OCI-LY7 (cell line): Measurements from ENCODE around the gene SMAD5. TPM values are rescaled to one million over a fixed set of nuclear protein-coding genes. Genes with fewer than 3 reads are reported as not detected.

Experiments
- BruUV-seq: library from RNA; stranded (reverse); fragments of 400-500 nt; replicated peaks from 2 replicates; lab custom pipeline; 2021; lab: Mats Ljungman, UMichigan
- CTCF ChIA-PET: fragments of 300-600 bp; sonication (Branson Sonifier 250); formaldehyde crosslinking; loops from one replicate; lab custom pipeline; 2022; ENCODE audit warnings: antibody characterized with exemption; ENCODE audit not compliant: unreplicated experiment; lab: Charles Lee
- POLR2A ChIA-PET: fragments of 300-600 bp; sonication (Branson Sonifier 250); formaldehyde crosslinking; loops from one replicate; lab custom pipeline; 2022; ENCODE audit warnings: antibody characterized with exemption; lab: Charles Lee
- DNase-seq: peaks from one replicate; pipeline ENCODE4 v3.0.0-alpha.2; 2015; ENCODE audit warnings: low spot score
- H2AFZ ChIP-seq: fragments of 200-600 bp; sonication (generic), shearing (Covaris generic); 2 replicates; pipeline ENCODE4 v1.6.1; 2014; ENCODE audit warnings: mild to moderate bottlenecking, antibody characterized with exemption, low read length, moderate library complexity
- H3K27ac ChIP-seq: fragments of 200-600 bp; sonication (generic); 2 replicates; pipeline ENCODE4 v1.5.1; 2014; ENCODE audit warnings: mixed run types, low read depth, mild to moderate bottlenecking, moderate library complexity, low read length, inconsistent platforms; ENCODE audit not compliant: poor library complexity, severe bottlenecking
- H3K36me3 ChIP-seq: fragments of 200-600 bp; sonication (generic); 2 replicates; pipeline ENCODE4 v1.6.1; 2014; ENCODE audit warnings: mild to moderate bottlenecking, antibody characterized with exemption, low read length, moderate library complexity, mixed read lengths; ENCODE audit not compliant: insufficient read depth
- H3K4me1 ChIP-seq: fragments of 200-600 bp; sonication (generic); 2 replicates; pipeline ENCODE4 v1.5.1; 2014; ENCODE audit warnings: mild to moderate bottlenecking, low read length; ENCODE audit not compliant: insufficient read depth, poor library complexity, severe bottlenecking
- H3K4me2 ChIP-seq: fragments of 200-600 bp; sonication (generic); 2 replicates; pipeline ENCODE4 v1.6.1; 2014; ENCODE audit warnings: mild to moderate bottlenecking, low read length
- H3K4me3 ChIP-seq: fragments of 200-600 bp; sonication (generic); 2 replicates; pipeline ENCODE4 v1.5.1; 2014; ENCODE audit warnings: mild to moderate bottlenecking, low read depth, low read length; ENCODE audit not compliant: poor library complexity, severe bottlenecking
- H3K79me2 ChIP-seq: fragments of 200-600 bp; sonication (generic); 2 replicates; pipeline ENCODE4 v1.6.1; 2016; ENCODE audit warnings: low read depth, mild to moderate bottlenecking, low read length, moderate library complexity, mixed read lengths; ENCODE audit not compliant: insufficient read depth
- H3K9me2 ChIP-seq: fragments of 200-600 bp; sonication (generic); 2 replicates; pipeline ENCODE4 v1.6.1; 2016; ENCODE audit warnings: mild to moderate bottlenecking, low read length, mixed read lengths; ENCODE audit not compliant: insufficient read depth
- H3K9me3 ChIP-seq: fragments of 200-600 bp; sonication (generic); 2 replicates; pipeline ENCODE4 v1.6.1; 2014; ENCODE audit warnings: mild to moderate bottlenecking, mixed run types, low read length, mixed read lengths
- H4K20me1 ChIP-seq: fragments of 200-600 bp; sonication (generic); 2 replicates; pipeline ENCODE4 v1.6.1; 2014; ENCODE audit warnings: mild to moderate bottlenecking, antibody characterized with exemption, low read length, moderate library complexity, mixed read lengths; ENCODE audit not compliant: insufficient read depth
- CTCF ChIP-seq: fragments of 200-600 bp; sonication (generic); conservative IDR thresholded peaks from 2 replicates; pipeline ENCODE4 v1.5.1; 2014; ENCODE audit warnings: mild to moderate bottlenecking, antibody characterized with exemption, low read length, moderate library complexity, mixed read lengths
- EZH2phosphoT487 ChIP-seq: fragments of 200-600 bp; sonication (generic); IDR thresholded peaks from 2 replicates; pipeline ENCODE4 v1.6.1; 2018; ENCODE audit warnings: low read depth, borderline replicate concordance, mild to moderate bottlenecking, mixed run types, antibody characterized with exemption, low read length, moderate library complexity, mixed read lengths
- intact Hi-C: fragments of 100-400 bp; cut with micrococcal nuclease; formaldehyde crosslinking; loops from one replicate; pipeline ENCODE4 v1.10.0; 2022; ENCODE audit not compliant: unreplicated experiment
- total RNA-seq, 2 experiments: library from RNA; depleted of rRNA in 1 of 2; stranded (reverse); fragments of >200 nt in 1 of 2; shearing (Covaris generic) in 1 of 2; gene quantifications; 2 replicates each; pipeline ENCODE4 v1.2.3, GENCODE V29; 2014 to 2022

SMAD5 gene
- total RNA-seq, 2 experiments from 2014 or later: 32.9 to 94.5 TPM

GRCh38 chr5:136128481-136128880 is 4.2 kb upstream of the SMAD5 start:
- no peak for TF ChIP-seq CTCF
- no peak for TF ChIP-seq EZH2phosphoT487
- Histone ChIP-seq H3K36me3 (no peaks in the 10 kb centered on the region), H4K20me1 (no peaks in the 10 kb centered on the region), H2AFZ (no peak overlapping the region), H3K27ac (no peak overlapping the region), H3K79me2 (peaks cover 19% of the 10 kb centered on the region), H3K9me2 (no peaks in the 10 kb centered on the region), H3K4me2 (no peak overlapping the region), H3K4me3 (no peak overlapping the region), H3K9me3 (no peaks in the 10 kb centered on the region), H3K4me1 (peaks cover 12% of the 10 kb centered on the region)
- POLR2A ChIA-PET: interaction anchor here (0.8 to 1.2 kb wide), 4 partner anchors 16 to 43 kb away, joined by 3 read pairs; no protein-coding TSS in a partner anchor
- intact Hi-C loops: no loop called here
- BruUV-seq: no TSS peak
- DNase-seq: no peak
- CTCF ChIA-PET: no interaction called here

GRCh38 chr5:136129445-136129844 is 3.2 kb upstream of the SMAD5 start:
- no peak for DNase-seq
- Histone ChIP-seq H2AFZ (no peak overlapping the region), H3K9me3 (no peaks in the 10 kb centered on the region), H3K79me2 (peaks cover 29% of the 10 kb centered on the region), H3K27ac (no peak overlapping the region), H3K4me3 (no peak overlapping the region), H3K4me1 (peaks cover 15% of the 10 kb centered on the region), H3K36me3 (no peaks in the 10 kb centered on the region), H4K20me1 (0 out of 2 replicates have a peak, but pooled peaks cover 4% of the 10 kb centered on the region), H3K9me2 (no peaks in the 10 kb centered on the region), H3K4me2 (no peak overlapping the region)
- CTCF ChIA-PET: interaction anchor here (0.6 kb wide), 1 partner anchor 1111 kb away, joined by 5 read pairs; no protein-coding TSS in a partner anchor
- no TSS peak for BruUV-seq
- intact Hi-C loops: no loop called here
- no peak for TF ChIP-seq CTCF
- no peak for TF ChIP-seq EZH2phosphoT487
- POLR2A ChIA-PET: interaction anchor here (0.9 to 1.2 kb wide), 2 partner anchors 42 to 66 kb away, joined by 3 read pairs; no protein-coding TSS in a partner anchor

GRCh38 chr5:136130581-136130980 is 2.1 kb upstream of the SMAD5 start:
- H3K27ac ChIP-seq: no peak overlapping the region
- CTCF ChIA-PET: no interaction called here
- H3K9me2 ChIP-seq: no peaks in the 10 kb centered on the region
- H3K79me2 ChIP-seq: peaks cover 40% of the 10 kb centered on the region
- H3K4me1 ChIP-seq: peaks cover 26% of the 10 kb centered on the region
- no TSS peak for BruUV-seq
- H3K9me3 ChIP-seq: no peaks in the 10 kb centered on the region
- POLR2A ChIA-PET: interaction anchor here (0.5 kb wide), 1 partner anchor 53 kb away, joined by 3 read pairs; no protein-coding TSS in a partner anchor
- intact Hi-C loops: no loop called here
- no peak overlapping the region for H2AFZ ChIP-seq
- H4K20me1 ChIP-seq: peaks cover 9% of the 10 kb centered on the region; the same call in 1 of the 2 replicates
- DNase-seq: no peak
- TF ChIP-seq CTCF (no peak), EZH2phosphoT487 (no peak)
- no peak overlapping the region for H3K4me2 ChIP-seq
- peaks cover 9% of the 10 kb centered on the region; the same call in 1 of the 2 replicates for H3K36me3 ChIP-seq
- no peak overlapping the region for H3K4me3 ChIP-seq
